HG03378 (cell line): ENCODE measurements around the gene CTDSPL.

Source experiments
- ATAC-seq: cut with Tn5 transposase; IDR thresholded peaks from one replicate; pipeline ENCODE4 v1.9.1; 2021; ENCODE audit warnings: mild to moderate bottlenecking, moderate library complexity; ENCODE audit not compliant: unreplicated experiment

Gene CTDSPL

GRCh38 chr3:37853691-37854413 is 7.8 kb upstream of the CTDSPL start:
- no peak for ATAC-seq

- no peak for ATAC-seq
Observed at GRCh38 chr3:37855363-37855970, 6.2 kb upstream of the CTDSPL start.

- no peak for ATAC-seq
Observed at GRCh38 chr3:37856381-37856780, 5.3 kb upstream of the CTDSPL start.

- no peak for ATAC-seq
Observed at GRCh38 chr3:37858742-37859141, 2.9 kb upstream of the CTDSPL start.

- no peak for ATAC-seq
Observed at GRCh38 chr3:37859354-37859753, 2.3 kb upstream of the CTDSPL start.

GRCh38 chr3:37859908-37860199 is 1.8 kb upstream of the CTDSPL start:
- no peak for ATAC-seq

- no peak for ATAC-seq
Observed at GRCh38 chr3:37862219-37862902, 681 bp downstream of the CTDSPL start.

GRCh38 chr3:37862903-37863815 is 1.5 kb downstream of the CTDSPL start:
- no peak for ATAC-seq

- no peak for ATAC-seq
Observed at GRCh38 chr3:37863949-37864822, 2.5 kb downstream of the CTDSPL start.

- ATAC-seq: no peak
Observed at GRCh38 chr3:37864904-37865303, 3.2 kb downstream of the CTDSPL start.

GRCh38 chr3:37867144-37867543 is 5.5 kb downstream of the CTDSPL start:
- no peak for ATAC-seq

GRCh38 chr3:37871858-37872257 is 10.2 kb downstream of the CTDSPL start:
- ATAC-seq: no peak

GRCh38 chr3:37872413-37873160 is 10.9 kb downstream of the CTDSPL start:
- no peak for ATAC-seq

- ATAC-seq: no peak
Observed at GRCh38 chr3:37876279-37876678, 14.6 kb downstream of the CTDSPL start.

GRCh38 chr3:37882711-37883110 is 21.0 kb downstream of the CTDSPL start:
- no peak for ATAC-seq

GRCh38 chr3:37885814-37886213 is 24.1 kb downstream of the CTDSPL start:
- no peak for ATAC-seq

- no peak for ATAC-seq
Observed at GRCh38 chr3:37886395-37886794, 24.7 kb downstream of the CTDSPL start.

- ATAC-seq: no peak
Observed at GRCh38 chr3:37887062-37887461, 25.4 kb downstream of the CTDSPL start.

GRCh38 chr3:37887824-37888223 is 26.1 kb downstream of the CTDSPL start:
- ATAC-seq: no peak

- no peak for ATAC-seq
Observed at GRCh38 chr3:37888421-37888820, 26.7 kb downstream of the CTDSPL start.
